ENCODE measurements around the gene KMT2E. TPM values are rescaled to one million over a fixed set of nuclear protein-coding genes. Genes with fewer than 3 reads are reported as not detected.

Gene KMT2E
- total RNA-seq, 1 experiment from 2014 or later = 38.2 TPM

- H2AK5ac ChIP-seq (ENCODE audit: insufficient read length, low read length) = no peak overlapping the region
- no peak overlapping the region for H2AFZ ChIP-seq (ENCODE audit: low read length)
- TF ChIP-seq, protein P1, sequence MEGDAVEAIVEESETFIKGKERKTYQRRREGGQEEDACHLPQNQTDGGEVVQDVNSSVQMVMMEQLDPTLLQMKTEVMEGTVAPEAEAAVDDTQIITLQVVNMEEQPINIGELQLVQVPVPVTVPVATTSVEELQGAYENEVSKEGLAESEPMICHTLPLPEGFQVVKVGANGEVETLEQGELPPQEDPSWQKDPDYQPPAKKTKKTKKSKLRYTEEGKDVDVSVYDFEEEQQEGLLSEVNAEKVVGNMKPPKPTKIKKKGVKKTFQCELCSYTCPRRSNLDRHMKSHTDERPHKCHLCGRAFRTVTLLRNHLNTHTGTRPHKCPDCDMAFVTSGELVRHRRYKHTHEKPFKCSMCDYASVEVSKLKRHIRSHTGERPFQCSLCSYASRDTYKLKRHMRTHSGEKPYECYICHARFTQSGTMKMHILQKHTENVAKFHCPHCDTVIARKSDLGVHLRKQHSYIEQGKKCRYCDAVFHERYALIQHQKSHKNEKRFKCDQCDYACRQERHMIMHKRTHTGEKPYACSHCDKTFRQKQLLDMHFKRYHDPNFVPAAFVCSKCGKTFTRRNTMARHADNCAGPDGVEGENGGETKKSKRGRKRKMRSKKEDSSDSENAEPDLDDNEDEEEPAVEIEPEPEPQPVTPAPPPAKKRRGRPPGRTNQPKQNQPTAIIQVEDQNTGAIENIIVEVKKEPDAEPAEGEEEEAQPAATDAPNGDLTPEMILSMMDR (conservative IDR thresholded peaks at IDR 0.05) = no peak
- no peak overlapping the region for H3K14ac ChIP-seq (ENCODE audit: insufficient read depth, low read length)
- no peak overlapping the region for H2BK5ac ChIP-seq (ENCODE audit: insufficient read length, low read length)
- no peak overlapping the region for H3K18ac ChIP-seq (ENCODE audit: insufficient read length, low read depth, low read length)
- H3K27ac ChIP-seq (ENCODE audit: insufficient read length, low read depth, low read length) = no peak overlapping the region
- H3K4me1 ChIP-seq (ENCODE audit: insufficient read depth, low read length) = no peaks in the 10 kb centered on the region; the same call in 1 of the 2 replicates
- H4K5ac ChIP-seq (ENCODE audit: insufficient read length, low read depth, low read length) = no peak overlapping the region
- peak overlapping the region in 1 of 3 experiments; percentile 76; a peak in 1 of 7 replicates for H3K27ac Mint-ChIP-seq
- no peak overlapping the region for H3K56ac ChIP-seq (ENCODE audit: insufficient read length, low read depth, low read length)
- H3T11ph ChIP-seq (ENCODE audit: low read length) = no peak overlapping the region
- H3K4ac ChIP-seq (ENCODE audit: low read depth, low read length) = no peak overlapping the region
- no peak for DNase-seq
- H3K27me3 ChIP-seq (ENCODE audit: insufficient read depth, low read length) = no peaks in the 10 kb centered on the region
- no CpG with 5 or more reads among the region's 8 CpGs for WGBS (ENCODE audit: extremely low coverage, insufficient read length, low lambda C conversion rate)
- H3K27me3 Mint-ChIP-seq (ENCODE audit: low read depth) = no peaks in the 10 kb centered on the region; the same call in 1 of the 2 replicates
- no peaks in the 10 kb centered on the region for H3K9me3 ChIP-seq (ENCODE audit: control insufficient read depth, low read depth, low read length)
- H3K36me3 Mint-ChIP-seq (ENCODE audit: insufficient read depth in 1 of 3, low read depth in 3 of 3) = peaks cover 2 to 21% (median 15%) of the 10 kb centered on the region in 3 experiments; a peak in 6 of 7 replicates
- H3K9me3 Mint-ChIP-seq = no peaks in the 10 kb centered on the region
- no peak overlapping the region for H3K4me3 Mint-ChIP-seq
- H2BK12ac ChIP-seq (ENCODE audit: insufficient read length, low read depth, low read length) = no peak overlapping the region
- H4K8ac ChIP-seq (replicated peaks; ENCODE audit: insufficient read length, low read depth, low read length) = no peak overlapping the region
- no peak overlapping the region for H4K91ac ChIP-seq (ENCODE audit: insufficient read length, low read depth, low read length)
- no peaks in the 10 kb centered on the region for H3K79me2 ChIP-seq (ENCODE audit: insufficient read depth, low read length)
- no peaks in the 10 kb centered on the region for H4K20me1 ChIP-seq (ENCODE audit: control insufficient read depth, insufficient read depth, insufficient read length)
- no peak overlapping the region for H2BK15ac ChIP-seq (ENCODE audit: low read depth, low read length)
- H3K4me2 ChIP-seq (ENCODE audit: insufficient read depth, insufficient read length, low read length) = no peak overlapping the region
- H3K23me2 ChIP-seq (ENCODE audit: insufficient read length, low read depth, low read length, poor library complexity, severe bottlenecking) = no peaks in the 10 kb centered on the region
- no peak overlapping the region for H3K9ac ChIP-seq (ENCODE audit: extremely low read depth, insufficient read length, low read length)
- no peak overlapping the region for H3K23ac ChIP-seq (ENCODE audit: insufficient read length, low read depth, low read length)
- no peaks in the 10 kb centered on the region for H3K79me1 ChIP-seq (ENCODE audit: insufficient read depth, low read depth, low read length, poor library complexity, severe bottlenecking)
- H2BK20ac ChIP-seq (ENCODE audit: low read depth, low read length, poor library complexity, severe bottlenecking) = no peak overlapping the region
- no peak overlapping the region for H2BK120ac ChIP-seq (ENCODE audit: low read depth, low read length, poor library complexity, severe bottlenecking)
- H3K4me1 Mint-ChIP-seq = peaks cover 28 to 34% of the 10 kb centered on the region in 2 experiments
Measured at GRCh38 chr7:105122619-105123018, 108.6 kb downstream of the KMT2E start.
